Activated naive CD4-positive, alpha-beta T cell treated with Interleukin-2 at 50 U/mL for 16 hours (primary cell): ENCODE measurements around the gene ALG6.
"Not testable (repeated sequence)": the region's sequence is repeated elsewhere in the genome, so short reads cannot be mapped to it uniquely, and the experiment has no call there.

Source experiments
- DNase-seq: peaks from one replicate; pipeline ENCODE4 v3.0.0-alpha.2; 2020

Gene ALG6

GRCh38 chr1:63418101-63418500, 50.7 kb downstream of the ALG6 start:
- no peak for DNase-seq

DNA sequence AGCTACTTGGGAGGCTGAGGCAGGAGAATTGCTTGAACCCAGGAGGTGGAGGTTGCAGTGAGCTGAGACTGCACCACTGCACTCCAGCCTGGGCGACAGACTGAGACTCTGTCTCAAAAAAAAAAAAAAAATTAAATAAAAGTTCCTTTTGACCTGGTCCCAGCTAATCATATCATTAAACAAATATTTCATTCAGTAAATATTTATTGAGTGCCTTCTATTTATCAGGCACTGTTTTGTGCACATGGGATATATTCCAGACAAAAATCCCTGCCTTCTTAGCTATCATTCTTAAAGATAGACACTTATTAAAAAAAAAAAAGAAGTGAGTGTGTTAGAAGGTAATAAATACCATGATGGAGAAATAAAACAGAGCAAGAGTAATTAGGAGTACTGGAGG, 53.3 kb downstream of the ALG6 start:
- DNase-seq = not testable (repeated sequence)

DNA sequence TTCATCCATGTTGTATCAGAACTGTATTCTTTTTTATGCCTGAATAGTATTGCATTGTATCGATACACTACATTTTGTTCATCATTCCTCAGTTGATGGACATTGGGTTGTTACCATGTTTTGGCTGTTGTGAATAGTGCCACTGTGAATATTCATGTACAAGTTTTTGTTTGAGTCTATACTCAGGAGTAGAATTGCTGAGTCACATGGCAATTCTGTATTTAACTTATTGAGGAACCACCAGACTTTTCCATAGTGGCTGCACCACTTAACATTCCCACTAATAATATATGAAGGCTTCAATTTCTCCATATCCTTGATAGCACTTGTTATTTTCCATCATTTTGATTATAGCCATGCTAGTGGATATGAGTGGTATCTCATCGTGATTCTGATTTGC, 56.2 kb downstream of the ALG6 start:
- DNase-seq = no peak

- DNase-seq = no peak
Observed at GRCh38 chr1:63428815-63429214, 61.4 kb downstream of the ALG6 start.

DNA sequence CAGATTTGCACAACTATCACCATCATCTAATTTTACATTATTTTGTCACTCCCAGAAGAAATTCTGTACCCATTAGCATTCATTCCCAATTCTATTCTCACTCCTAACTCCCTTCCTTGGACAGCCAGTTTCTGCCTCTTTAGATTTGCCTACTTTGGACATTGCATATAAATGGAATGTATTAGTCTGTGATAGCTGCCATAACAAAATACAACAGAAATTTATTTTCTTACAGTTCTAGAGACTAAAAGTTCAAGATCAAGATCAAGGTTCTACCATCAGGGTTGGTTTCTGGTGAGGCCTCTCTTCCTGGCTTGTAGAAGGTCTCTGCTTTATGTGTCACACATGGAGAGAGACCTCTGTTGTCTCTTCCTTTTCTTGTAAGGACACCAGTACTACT, 61.9 kb downstream of the ALG6 start:
- no peak for DNase-seq

- DNase-seq = no peak
Observed at GRCh38 chr1:63435161-63435560, 67.7 kb downstream of the ALG6 start.

DNA sequence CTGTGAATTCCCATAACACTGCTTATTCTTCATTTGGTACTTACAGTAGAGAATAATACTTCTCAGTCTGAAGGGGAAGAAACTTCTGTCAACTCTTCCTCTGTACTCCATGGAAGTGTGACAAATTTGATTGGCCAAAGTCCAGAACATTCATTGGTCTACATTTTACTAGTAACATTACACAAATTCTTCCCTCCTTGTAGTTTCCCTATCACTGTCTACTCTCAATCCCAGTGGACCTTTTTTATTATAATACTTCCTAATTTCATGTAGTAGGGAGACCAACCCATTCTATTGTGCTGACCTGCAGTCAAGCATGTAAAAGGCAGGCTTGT, 74.7 kb downstream of the ALG6 start:
- DNase-seq = no peak

DNA sequence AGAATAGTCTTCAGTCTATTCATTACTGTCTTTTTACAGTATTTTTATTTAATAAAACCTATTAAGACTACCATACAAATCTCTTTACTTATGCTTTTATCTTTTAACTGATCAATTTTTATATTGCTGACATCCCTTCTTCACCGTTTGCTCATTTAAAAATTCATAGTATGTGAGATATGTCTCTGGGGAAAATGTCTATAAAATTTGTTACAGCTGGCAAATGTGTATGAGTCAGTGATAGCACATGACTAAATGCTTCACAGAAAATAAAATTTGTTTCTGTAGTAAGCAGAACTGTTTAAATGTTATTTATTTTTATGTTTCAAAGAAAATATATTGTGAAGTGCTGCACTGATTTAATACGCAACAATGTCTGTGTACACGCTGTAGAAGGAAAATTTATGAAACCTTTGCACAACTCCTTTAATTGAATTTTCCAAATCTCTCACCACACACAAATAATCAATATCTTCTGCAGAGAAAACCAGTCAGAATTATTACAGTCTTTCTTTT, 81.4 kb downstream of the ALG6 start:
- DNase-seq = no peak

GRCh38 chr1:63450416-63450815, 83.0 kb downstream of the ALG6 start:
- no peak for DNase-seq

DNA sequence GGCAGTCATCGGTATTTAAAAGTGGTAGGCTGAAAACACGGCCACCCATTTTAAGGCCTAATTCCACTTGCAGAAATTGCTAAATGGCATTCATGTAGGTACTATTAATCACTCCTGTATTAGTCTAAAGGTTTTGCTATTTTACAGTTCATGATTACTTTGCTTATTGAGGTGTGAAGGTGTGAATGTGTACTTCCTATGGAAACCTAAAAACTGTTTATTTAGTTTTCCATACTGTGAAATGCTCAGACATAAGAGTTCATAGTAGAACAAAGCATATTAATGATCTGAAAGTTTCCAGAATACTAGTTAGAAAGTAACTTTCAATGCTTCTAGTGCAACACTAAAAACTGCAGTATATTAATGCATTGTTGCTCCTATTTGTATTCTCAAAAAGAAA, 85.8 kb downstream of the ALG6 start:
- DNase-seq = no peak

DNA sequence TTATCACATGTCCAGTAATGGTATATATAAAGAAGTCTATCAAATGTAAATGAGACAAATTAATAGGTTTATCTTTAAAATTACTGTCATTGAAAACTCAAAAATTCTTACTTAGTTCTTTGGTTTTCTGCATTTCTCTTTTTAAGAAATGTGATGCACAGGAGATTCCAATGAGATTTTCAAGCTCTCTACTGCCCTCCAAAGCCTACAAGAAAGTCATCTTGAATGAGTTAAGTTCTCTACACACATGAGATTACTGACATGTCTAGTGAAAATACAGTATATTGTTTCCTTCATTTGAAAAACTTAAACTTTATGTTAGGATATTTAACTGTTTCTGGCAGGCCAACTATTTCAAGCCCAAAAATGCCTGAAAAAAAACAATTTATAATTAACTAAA, 86.8 kb downstream of the ALG6 start:
- DNase-seq = no peak

DNA sequence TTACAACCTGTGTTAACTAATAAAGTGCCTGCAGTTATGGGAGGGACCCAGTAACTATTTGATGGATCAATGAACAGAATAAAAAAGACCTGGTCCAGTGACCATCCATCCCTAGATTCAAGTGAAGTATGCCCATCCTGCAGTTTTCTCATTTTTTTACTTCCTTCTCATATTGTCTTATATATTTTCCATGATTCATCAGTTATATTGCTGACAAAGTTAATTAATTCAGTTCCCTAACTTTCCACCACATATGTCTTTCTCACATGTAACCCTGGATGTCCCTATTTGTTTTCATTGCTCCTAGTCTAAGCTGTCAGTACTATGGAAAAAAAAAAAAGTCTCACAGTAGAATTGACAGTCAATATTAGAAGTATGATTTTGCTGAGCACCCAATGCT, 91.3 kb downstream of the ALG6 start:
- no peak for DNase-seq

GRCh38 chr1:63461661-63462230, 94.3 kb downstream of the ALG6 start:
- no peak for DNase-seq

DNA sequence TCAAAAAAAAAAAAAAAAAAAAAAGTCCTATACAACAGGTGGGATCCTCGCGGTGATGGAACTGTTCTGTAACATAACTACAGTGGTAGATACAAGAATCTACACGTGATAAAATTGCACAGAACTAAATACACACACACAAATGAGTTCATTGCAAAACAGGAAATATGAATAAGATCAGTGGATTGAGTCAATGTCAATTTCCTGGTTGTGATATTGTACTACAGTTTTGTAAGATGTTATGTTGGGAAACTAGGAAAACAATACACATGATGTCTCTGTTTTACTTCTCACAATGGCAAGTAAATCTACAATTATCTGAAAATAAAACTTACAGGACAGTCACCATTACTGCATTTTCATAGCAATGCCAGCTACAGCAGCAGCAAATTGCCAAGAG, 95.8 kb downstream of the ALG6 start:
- no peak for DNase-seq

GRCh38 chr1:63466181-63466580, 98.8 kb downstream of the ALG6 start:
- no peak for DNase-seq

DNA sequence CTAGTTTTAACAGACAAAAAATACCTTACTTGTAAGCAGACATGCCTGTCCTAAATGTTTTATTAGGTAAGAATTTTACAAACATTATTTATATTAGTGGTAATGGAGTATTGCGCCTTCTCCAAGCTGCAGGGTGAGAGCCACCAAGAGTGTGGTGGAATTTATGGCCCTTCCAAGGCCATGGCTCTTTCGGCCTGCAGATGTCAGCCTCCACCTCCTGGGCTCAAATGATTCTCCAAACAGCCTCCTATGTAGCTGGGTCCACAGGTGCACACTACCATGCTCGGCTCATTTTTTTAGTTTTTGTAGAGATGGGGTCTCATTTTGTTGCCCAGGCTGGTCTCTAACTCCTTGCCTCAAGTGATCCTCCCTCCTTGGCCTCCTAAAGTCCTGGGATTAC, 99.3 kb downstream of the ALG6 start:
- no peak for DNase-seq

GRCh38 chr1:63468683-63469082, 101.3 kb downstream of the ALG6 start:
- DNase-seq = not testable (repeated sequence)

GRCh38 chr1:63475761-63476160, 108.3 kb downstream of the ALG6 start:
- no peak for DNase-seq

DNA sequence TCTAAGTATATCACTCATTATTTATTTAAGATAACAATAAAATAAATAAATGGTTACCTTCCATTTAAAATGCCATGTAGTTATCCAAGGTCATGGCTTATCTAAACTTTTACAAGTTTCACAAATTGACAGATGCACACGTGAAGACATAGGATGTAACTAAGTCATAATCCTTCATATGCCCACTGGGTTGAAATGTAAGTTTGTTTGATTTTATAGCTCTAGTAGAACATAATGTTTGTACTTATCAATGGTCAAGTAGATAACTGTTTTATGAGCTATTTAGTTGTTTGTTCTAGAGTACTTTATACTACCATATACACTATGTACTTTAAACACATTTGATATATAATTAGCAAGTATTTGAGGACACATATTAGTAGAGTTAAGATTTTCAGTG, 112.6 kb downstream of the ALG6 start:
- no peak for DNase-seq

- no peak for DNase-seq
Observed at GRCh38 chr1:63486629-63487028, 119.2 kb downstream of the ALG6 start.

GRCh38 chr1:63487336-63488065, 120.1 kb downstream of the ALG6 start:
- DNase-seq = no peak
